Measurements from ENCODE around the gene C22orf15.
A peak's percentile ranks its signal among the peaks of the same experiment; 100 is the strongest.

C22orf15 gene

GRCh38 chr22:23751441-23751996 is 11.3 kb upstream of the C22orf15 start:
- no peak for DNase-seq

- DNase-seq, result no peak
These were observed 10.6 kb upstream of the C22orf15 start for GRCh38 chr22:23752090-23752691.

- DNase-seq, result no peak
These were observed 10.0 kb upstream of the C22orf15 start for GRCh38 chr22:23752750-23753149.

- no peak for DNase-seq
These were observed 9.4 kb upstream of the C22orf15 start for GRCh38 chr22:23753385-23753784.

- DNase-seq, result no peak
These were observed 8.4 kb upstream of the C22orf15 start, which contains the start of gene VPREB3 for GRCh38 chr22:23754220-23754919. TSS of gene VPREB3 (minus strand) at chr22:23754425. CDS start at chr22:23754363, 62 bp downstream.

- DNase-seq, result no peak
These were observed 7.7 kb upstream of the C22orf15 start for GRCh38 chr22:23754980-23755636.

- no peak for DNase-seq
These were observed 7.1 kb upstream of the C22orf15 start for GRCh38 chr22:23755711-23756110.

- DNase-seq, result no peak
These were observed 5.9 kb upstream of the C22orf15 start for GRCh38 chr22:23756891-23757290.

- no peak for DNase-seq
These were observed 3.2 kb upstream of the C22orf15 start for GRCh38 chr22:23759566-23759965.

GRCh38 chr22:23760056-23760455 is 2.7 kb upstream of the C22orf15 start:
- DNase-seq, result no peak

GRCh38 chr22:23763579-23763945 is 772 bp downstream of the C22orf15 start:
- no peak for DNase-seq

- no peak for DNase-seq
These were observed 1.2 kb downstream of the C22orf15 start for GRCh38 chr22:23763954-23764353.

- no peak for DNase-seq
These were observed 2.4 kb downstream of the C22orf15 start for GRCh38 chr22:23764899-23765881.

GRCh38 chr22:23767303-23767672 is 4.5 kb downstream of the C22orf15 start:
- DNase-seq, result no peak

- peak; percentile 45 for DNase-seq
These were observed 5.1 kb downstream of the C22orf15 start, which contains the start of gene CHCHD10 for GRCh38 chr22:23767673-23768548. TSS of gene CHCHD10 (minus strand) at chr22:23767972. CDS start at chr22:23767874, 98 bp downstream.

GRCh38 chr22:23769321-23769965 is 6.7 kb downstream of the C22orf15 start:
- no peak for DNase-seq

GRCh38 chr22:23772315-23772648 is 9.5 kb downstream of the C22orf15 start:
- DNase-seq, result no peak

- DNase-seq, result no peak
These were observed 10.1 kb downstream of the C22orf15 start, which contains the start of gene MMP11 for GRCh38 chr22:23772649-23773473. TSS of gene MMP11 (plus strand) at chr22:23772849. CDS start at chr22:23772871, 22 bp downstream.

GRCh38 chr22:23773483-23774113 is 10.8 kb downstream of the C22orf15 start:
- DNase-seq, result no peak
